PFSK-1 (cell line): ENCODE data around the gene CCDC171.

Source experiments
- POLR2AphosphoS5 ChIP-seq: IDR thresholded peaks from 2 replicates; pipeline ENCODE4 v1.6.1; 2012; ENCODE audit warnings: low read depth, mild to moderate bottlenecking, control low read depth, low read length, moderate library complexity
- TAF1 ChIP-seq: IDR thresholded peaks from 2 replicates; pipeline ENCODE4 v1.6.1; 2012; ENCODE audit warnings: low read length, control low read depth, borderline replicate concordance; ENCODE audit not compliant: insufficient read depth

DNA sequence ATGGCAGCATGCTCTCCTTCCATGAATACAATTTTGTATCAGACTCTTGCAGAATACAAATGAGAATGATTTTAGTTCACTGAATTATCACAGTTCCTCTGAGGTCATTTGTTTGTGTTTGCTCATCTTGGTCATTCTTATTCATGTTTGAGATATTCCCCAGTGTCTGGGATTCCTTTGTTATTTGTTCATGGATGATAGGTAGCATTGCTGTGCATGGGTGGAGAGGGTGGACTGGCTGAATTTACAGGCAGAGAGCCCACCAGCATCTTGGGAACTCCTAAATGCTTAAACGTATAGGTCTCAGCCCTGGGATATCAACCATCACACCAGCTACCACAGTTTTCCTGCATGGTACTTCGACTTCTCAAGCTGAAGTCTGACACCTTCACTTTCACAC lies 459.8 kb downstream of the CCDC171 start:
- no peak for TF ChIP-seq POLR2AphosphoS5
- TF ChIP-seq TAF1 = no peak
